GM12865 (cell line): ENCODE measurements around the gene CD52.

Experiments
- DNase-seq: peaks from one replicate; pipeline ENCODE4 v3.0.0; 2010; ENCODE audit warnings: low read depth
- H3K4me3 ChIP-seq: 2 replicates; pipeline ENCODE4 v1.5.1; 2011; ENCODE audit warnings: mild to moderate bottlenecking, low read depth, low read length, control low read depth
- TF ChIP-seq, protein P1 (sequence below): IDR thresholded peaks from 2 replicates; pipeline ENCODE4 v1.5.1; 2011; ENCODE audit warnings: low read length, control low read depth, low read depth, inconsistent platforms; ENCODE audit not compliant: insufficient read depth; ENCODE audit errors: missing control alignments

Gene CD52

DNA sequence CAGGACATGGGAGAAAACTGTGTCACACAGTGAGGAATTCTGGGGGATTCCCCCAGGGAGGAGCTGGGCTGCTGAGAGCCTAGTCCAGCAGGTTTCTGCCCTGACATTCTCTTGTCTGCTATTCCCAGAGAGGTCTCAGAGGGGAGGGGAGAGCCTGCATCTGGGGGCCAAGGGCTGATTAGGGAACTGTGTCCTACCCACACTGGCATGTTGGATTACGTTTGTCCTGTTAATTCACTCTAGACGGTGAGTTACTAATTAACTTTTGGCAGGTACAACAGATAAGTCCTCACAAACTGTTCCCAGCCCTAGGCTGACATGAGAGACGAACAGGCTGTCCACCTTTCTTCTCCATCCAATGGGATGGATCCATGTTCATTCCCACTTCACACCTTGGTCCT is 40.5 kb upstream of the CD52 start:
- DNase-seq, result no peak
- H3K4me3 ChIP-seq, result no peak overlapping the region
- TF ChIP-seq, protein P1, sequence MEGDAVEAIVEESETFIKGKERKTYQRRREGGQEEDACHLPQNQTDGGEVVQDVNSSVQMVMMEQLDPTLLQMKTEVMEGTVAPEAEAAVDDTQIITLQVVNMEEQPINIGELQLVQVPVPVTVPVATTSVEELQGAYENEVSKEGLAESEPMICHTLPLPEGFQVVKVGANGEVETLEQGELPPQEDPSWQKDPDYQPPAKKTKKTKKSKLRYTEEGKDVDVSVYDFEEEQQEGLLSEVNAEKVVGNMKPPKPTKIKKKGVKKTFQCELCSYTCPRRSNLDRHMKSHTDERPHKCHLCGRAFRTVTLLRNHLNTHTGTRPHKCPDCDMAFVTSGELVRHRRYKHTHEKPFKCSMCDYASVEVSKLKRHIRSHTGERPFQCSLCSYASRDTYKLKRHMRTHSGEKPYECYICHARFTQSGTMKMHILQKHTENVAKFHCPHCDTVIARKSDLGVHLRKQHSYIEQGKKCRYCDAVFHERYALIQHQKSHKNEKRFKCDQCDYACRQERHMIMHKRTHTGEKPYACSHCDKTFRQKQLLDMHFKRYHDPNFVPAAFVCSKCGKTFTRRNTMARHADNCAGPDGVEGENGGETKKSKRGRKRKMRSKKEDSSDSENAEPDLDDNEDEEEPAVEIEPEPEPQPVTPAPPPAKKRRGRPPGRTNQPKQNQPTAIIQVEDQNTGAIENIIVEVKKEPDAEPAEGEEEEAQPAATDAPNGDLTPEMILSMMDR, result no peak

DNA sequence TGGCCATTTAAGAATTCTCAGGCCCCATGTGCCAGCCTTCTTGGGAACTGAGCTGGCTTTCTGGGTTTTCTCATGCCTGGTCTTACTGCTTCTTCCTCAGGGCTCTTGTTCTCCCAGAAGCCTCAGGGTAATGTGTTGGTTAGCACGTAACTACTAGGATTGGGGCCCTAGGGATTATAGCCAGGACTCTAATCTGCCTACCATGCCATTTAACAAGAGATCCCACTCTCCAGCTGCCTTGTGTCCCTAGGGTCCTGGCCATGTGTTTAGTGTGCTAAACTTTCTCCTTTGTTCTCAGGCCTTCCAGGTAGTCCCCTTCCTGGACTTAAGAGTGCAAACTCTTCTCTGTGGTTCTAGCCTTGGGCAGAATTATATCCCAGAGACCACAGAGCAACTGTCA is 40.0 kb upstream of the CD52 start:
- no peak for DNase-seq
- H3K4me3 ChIP-seq, result no peak overlapping the region
- TF ChIP-seq, protein P1, result no peak

DNA sequence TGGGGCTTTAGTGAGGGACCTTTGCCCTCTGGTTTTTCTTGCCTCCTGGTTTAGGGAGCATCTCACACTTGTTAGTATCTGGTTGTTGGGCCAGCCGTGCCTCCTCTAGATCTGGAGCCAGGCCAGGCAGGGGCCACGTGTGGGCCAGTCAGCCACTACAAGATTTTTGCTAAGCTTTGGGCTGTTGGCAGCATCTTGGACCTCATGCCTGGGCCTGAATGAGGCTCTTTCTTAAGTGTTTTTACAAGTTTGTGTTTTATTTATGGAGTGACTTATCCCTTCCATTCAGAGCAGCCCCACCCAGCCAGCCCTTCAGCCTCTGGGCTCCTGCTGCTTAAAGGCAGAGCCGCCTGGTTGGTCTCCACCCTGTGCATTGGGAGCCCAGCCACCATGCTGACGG is 39.5 kb upstream of the CD52 start:
- TF ChIP-seq, protein P1, result no peak
- DNase-seq, result no peak
- no peak overlapping the region for H3K4me3 ChIP-seq

DNA sequence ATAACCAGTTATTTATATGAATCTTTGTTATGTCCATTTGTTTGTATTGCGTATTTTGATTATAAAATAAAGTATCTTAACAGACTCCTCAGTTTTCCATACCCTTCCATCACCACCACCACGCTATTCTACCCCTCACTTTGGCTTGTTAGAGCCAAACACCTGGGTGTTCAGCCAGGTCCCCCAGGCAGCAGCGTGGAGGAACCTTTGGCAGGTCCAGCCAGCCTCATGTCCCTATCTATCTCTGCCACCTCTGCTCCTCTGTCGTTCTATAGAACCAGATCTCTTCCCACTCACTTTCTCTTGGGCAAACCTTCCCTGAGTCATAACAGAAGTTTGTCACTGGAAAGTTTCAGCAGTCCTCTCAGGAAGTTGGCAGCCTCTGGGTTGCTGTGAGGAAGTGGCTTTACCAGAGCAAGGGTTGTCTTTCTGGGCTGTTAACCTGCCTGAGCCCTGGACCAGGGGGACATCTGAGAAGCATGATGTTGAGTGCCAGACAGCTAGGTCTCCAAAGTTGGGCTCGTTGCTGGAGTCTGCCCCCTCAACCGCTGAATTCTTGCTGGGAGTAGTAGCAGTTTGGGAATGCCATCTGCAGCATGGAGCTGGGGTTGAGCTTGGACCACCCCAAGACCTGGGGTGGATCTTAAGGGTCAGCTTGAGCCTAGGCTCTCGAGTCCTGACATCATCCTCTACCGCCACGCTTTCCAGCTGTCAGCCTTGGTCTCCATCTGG is 38.9 kb upstream of the CD52 start:
- TF ChIP-seq, protein P1, result no peak
- peak overlapping the region; percentile 88 for H3K4me3 ChIP-seq
- peak; percentile 48 for DNase-seq

DNA sequence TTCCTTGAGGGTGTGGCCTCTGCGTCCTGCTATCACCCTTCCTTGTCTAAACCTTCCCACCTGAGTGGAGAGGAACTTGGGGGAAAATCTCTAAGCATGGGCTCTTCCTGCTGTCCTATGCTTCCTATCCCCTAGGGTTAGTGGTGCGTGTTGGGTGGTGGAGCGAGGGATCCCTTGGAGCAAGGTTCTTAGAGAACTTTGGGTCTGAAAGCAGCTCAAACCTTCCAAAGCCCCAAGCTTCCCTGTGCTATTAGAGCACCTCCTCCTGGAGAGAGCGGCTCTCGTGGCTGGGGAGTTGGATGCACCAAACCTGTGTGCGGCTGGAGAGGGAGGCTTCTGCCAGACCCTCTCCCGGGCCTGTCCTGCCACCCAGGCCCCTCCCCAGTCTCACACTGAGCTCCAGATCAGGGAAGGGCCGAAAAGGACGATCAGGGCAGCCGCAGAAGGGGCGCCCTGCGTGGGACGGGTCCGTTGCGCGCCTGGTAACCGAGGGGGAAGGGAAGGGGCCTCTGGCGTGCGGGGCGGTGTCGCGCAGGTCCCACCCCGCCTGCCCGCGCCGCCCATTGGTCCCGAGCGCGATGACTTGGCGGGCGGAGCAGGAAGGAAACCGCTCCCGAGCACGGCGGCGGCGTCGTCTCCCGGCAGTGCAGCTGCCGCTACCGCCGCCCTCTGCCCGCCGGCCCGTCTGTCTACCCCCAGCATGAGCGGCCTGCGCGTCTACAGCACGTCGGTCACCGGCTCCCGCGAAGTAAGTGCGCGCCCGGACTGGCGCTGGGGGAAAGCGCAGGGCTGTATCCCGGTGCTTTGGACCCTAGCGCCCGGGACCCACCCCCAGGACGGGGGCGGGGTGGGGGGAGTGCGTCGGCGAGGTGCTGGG is 38.1 kb upstream of the CD52 start, which contains the start of gene SH3BGRL3:
Gene SH3BGRL3 (plus strand): TSS at position 631 of the 877 bp plus-strand sequence. CDS start 70 bp downstream, at position 701.
- peak; percentile 90 for DNase-seq
- TF ChIP-seq, protein P1, result peak; percentile 25

DNA sequence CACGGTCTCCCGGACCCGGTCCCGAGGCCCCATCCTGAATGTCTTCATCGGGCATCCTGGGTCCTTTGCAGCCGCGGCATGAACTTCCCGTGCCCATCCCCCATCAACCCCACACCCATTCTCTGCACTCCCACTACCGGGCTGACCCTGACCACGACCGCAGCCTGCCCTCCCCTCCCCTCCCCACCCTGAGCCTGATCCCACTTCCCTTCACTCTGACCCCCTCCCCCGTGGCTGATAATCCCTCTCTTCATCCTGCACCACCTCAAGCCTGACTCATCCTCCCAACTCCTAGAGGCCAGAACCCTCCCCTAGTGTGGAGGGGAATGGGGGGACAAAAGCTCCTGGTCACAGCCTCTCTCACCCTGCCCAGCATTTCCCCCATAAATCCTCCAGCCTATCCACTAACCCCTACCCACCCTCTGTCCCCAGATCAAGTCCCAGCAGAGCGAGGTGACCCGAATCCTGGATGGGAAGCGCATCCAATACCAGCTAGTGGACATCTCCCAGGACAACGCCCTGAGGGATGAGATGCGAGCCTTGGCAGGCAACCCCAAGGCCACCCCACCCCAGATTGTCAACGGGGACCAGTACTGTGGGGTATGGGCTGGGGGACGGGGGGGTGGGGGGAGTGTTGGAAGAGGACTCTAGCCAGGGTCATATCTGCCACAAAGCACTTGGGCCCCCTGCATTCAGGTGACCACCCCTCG is 37.3 kb upstream of the CD52 start:
- TF ChIP-seq, protein P1, result no peak
- peak overlapping the region; percentile 88 for H3K4me3 ChIP-seq
- peak; percentile 28 for DNase-seq

More for the DNA sequence above, 38.1 kb upstream of the CD52 start, which contains the start of gene SH3BGRL3:
- peak within 1 kb of the TSS; percentile 88 for H3K4me3 ChIP-seq
